Naive thymus-derived CD4-positive, alpha-beta T cell (primary cell): Measurements from ENCODE around the gene SLC8A2. TPM values are rescaled to one million over a fixed set of nuclear protein-coding genes. Genes with fewer than 3 reads are reported as not detected.

Experiments
- ATAC-seq: fragments of 150-1000 bp; cut with Tn5 transposase; 2 replicates; pipeline ENCODE4 v1.10.0; 2021; ENCODE audit warnings: mild to moderate bottlenecking, moderate library complexity
- CTCF ChIA-PET: fragments of 350-600 bp; sonication (Branson Sonifier 250); formaldehyde crosslinking; loops from one replicate; lab custom pipeline; 2021; ENCODE audit warnings: antibody characterized with exemption; lab: Charles Lee
- POLR2A ChIA-PET: fragments of 350-600 bp; sonication (Branson Sonifier 250); formaldehyde crosslinking; loops from one replicate; lab custom pipeline; 2021; ENCODE audit warnings: antibody characterized with exemption, inconsistent platforms; lab: Charles Lee
- DNase-seq, 9 donors: peaks; one replicate each; pipeline versions ENCODE4 v3.0.0 to v3.0.0-alpha.2; 2020 to 2022; ENCODE audit warnings: mixed read lengths in 1 of 9
- H3K27ac ChIP-seq: one replicate; pipeline ENCODE4 v1.7.0; 2013; ENCODE audit warnings: mild to moderate bottlenecking, low read depth, low read length, moderate library complexity
- H3K27me3 ChIP-seq, 2 donors: one replicate each; pipeline ENCODE4 v1.7.0; 2013; ENCODE audit warnings: low read length in 2 of 2, mild to moderate bottlenecking in 2 of 2, moderate library complexity in 2 of 2; ENCODE audit not compliant: control insufficient read depth in 2 of 2, insufficient read depth in 2 of 2
- H3K36me3 ChIP-seq, 3 experiments: 1 replicate in 2 of 3; 2 replicates in 1 of 3; pipeline ENCODE4 v1.7.0; 2013; ENCODE audit warnings: low read length in 3 of 3, mild to moderate bottlenecking in 3 of 3, moderate library complexity in 1 of 3; ENCODE audit not compliant: insufficient read depth in 3 of 3, control insufficient read depth in 2 of 3
- H3K4me1 ChIP-seq, 2 donors: one replicate each; pipeline ENCODE4 v1.7.0; 2013; ENCODE audit warnings: low read length in 2 of 2, mild to moderate bottlenecking in 2 of 2, moderate library complexity in 1 of 2; ENCODE audit not compliant: control insufficient read depth in 2 of 2, insufficient read depth in 2 of 2
- H3K4me3 ChIP-seq: 2 replicates; pipeline ENCODE4 v1.7.0; 2013; ENCODE audit warnings: mild to moderate bottlenecking, low read length
- H3K9me3 ChIP-seq, 3 experiments: 1 replicate in 2 of 3; 2 replicates in 1 of 3; pipeline ENCODE4 v1.7.0; 2013; ENCODE audit warnings: low read length in 3 of 3; ENCODE audit not compliant: control insufficient read depth in 2 of 3
- H3K27ac Mint-ChIP-seq, 9 donors: one replicate each; pipeline ENCODE4 v1.8.0; 2020 to 2022; ENCODE audit warnings: mixed read lengths in 9 of 9, mild to moderate bottlenecking in 8 of 9, moderate library complexity in 5 of 9, inconsistent platforms in 2 of 9
- H3K27me3 Mint-ChIP-seq, 5 donors: one replicate each; pipeline ENCODE4 v1.8.0; 2021 to 2022; ENCODE audit warnings: mixed read lengths in 5 of 5, mild to moderate bottlenecking in 1 of 5
- H3K36me3 Mint-ChIP-seq, 5 donors: one replicate each; pipeline ENCODE4 v1.8.0; 2020 to 2022; ENCODE audit warnings: mixed read lengths in 5 of 5, mild to moderate bottlenecking in 3 of 5, inconsistent platforms in 1 of 5
- H3K4me1 Mint-ChIP-seq, 7 donors: one replicate each; pipeline ENCODE4 v1.8.0; 2020 to 2022; ENCODE audit warnings: mixed read lengths in 7 of 7, mild to moderate bottlenecking in 3 of 7, inconsistent platforms in 1 of 7
- H3K4me3 Mint-ChIP-seq, 10 donors: one replicate each; pipeline ENCODE4 v1.8.0; 2020 to 2022; ENCODE audit warnings: mild to moderate bottlenecking in 10 of 10, mixed read lengths in 10 of 10, moderate library complexity in 6 of 10, inconsistent platforms in 2 of 10
- H3K9me3 Mint-ChIP-seq, 11 donors: one replicate each; pipeline ENCODE4 v1.8.0; 2020 to 2022; ENCODE audit warnings: mixed read lengths in 11 of 11, mild to moderate bottlenecking in 4 of 11, inconsistent platforms in 1 of 11, moderate library complexity in 1 of 11
- intact Hi-C, 2 donors: fragments of 100-400 bp; cut with micrococcal nuclease; formaldehyde crosslinking; loops; one replicate each; pipeline ENCODE4 v1.15.1; 2023
- polyA plus RNA-seq, 2 donors: library from polyadenylated mRNA; unstranded; fragments of 300-500 nt; fragmentation: Illumina TruSeq; gene quantifications; one replicate each; pipeline ENCODE4 v1.2.3, GENCODE V29; 2021
- total RNA-seq, 6 experiments: library from RNA in 5 of 6; stranded (reverse) in 5 of 6; gene quantifications; 1 replicate in 5 of 6; 2 replicates in 1 of 6; pipeline ENCODE4 v1.2.3 and lab custom pipeline; 2021 to 2026

Gene SLC8A2
- total and polyA plus RNA-seq, 7 experiments from 2014 or later: 0.05 to 0.19 (median 0.19) TPM; not detected in 4

GRCh38 chr19:47492137-47492533, 20.4 kb upstream of the SLC8A2 start:
- Histone ChIP-seq H3K27me3 (no peaks in the 10 kb centered on the region), H3K9me3 (no peaks in the 10 kb centered on the region), H3K4me1 (no peaks in the 10 kb centered on the region), H3K4me3 (no peak overlapping the region), H3K36me3 (peaks cover 0 to 84% (median 10%) of the 10 kb centered on the region in 3 experiments), H3K27ac (no peak overlapping the region)
- H3K36me3 Mint-ChIP-seq: peaks cover 0 to 18% (median 3%) of the 10 kb centered on the region in 5 donors
- H3K27me3 Mint-ChIP-seq: no peaks in the 10 kb centered on the region
- H3K27ac Mint-ChIP-seq: peak overlapping the region in 2 of 9 donors; percentile 13 to 14
- no peak overlapping the region for H3K4me3 Mint-ChIP-seq
- CTCF ChIA-PET: interaction anchor here (1.0 kb wide), 1 partner anchor 24 kb away, joined by 3 read pairs; no protein-coding TSS in a partner anchor
- no peak for ATAC-seq
- intact Hi-C loops: no loop called here
- DNase-seq: no peak
- POLR2A ChIA-PET: no interaction called here
- no peaks in the 10 kb centered on the region for H3K9me3 Mint-ChIP-seq
- peaks cover 4 to 30% (median 17%) of the 10 kb centered on the region in 7 donors for H3K4me1 Mint-ChIP-seq

DNA sequence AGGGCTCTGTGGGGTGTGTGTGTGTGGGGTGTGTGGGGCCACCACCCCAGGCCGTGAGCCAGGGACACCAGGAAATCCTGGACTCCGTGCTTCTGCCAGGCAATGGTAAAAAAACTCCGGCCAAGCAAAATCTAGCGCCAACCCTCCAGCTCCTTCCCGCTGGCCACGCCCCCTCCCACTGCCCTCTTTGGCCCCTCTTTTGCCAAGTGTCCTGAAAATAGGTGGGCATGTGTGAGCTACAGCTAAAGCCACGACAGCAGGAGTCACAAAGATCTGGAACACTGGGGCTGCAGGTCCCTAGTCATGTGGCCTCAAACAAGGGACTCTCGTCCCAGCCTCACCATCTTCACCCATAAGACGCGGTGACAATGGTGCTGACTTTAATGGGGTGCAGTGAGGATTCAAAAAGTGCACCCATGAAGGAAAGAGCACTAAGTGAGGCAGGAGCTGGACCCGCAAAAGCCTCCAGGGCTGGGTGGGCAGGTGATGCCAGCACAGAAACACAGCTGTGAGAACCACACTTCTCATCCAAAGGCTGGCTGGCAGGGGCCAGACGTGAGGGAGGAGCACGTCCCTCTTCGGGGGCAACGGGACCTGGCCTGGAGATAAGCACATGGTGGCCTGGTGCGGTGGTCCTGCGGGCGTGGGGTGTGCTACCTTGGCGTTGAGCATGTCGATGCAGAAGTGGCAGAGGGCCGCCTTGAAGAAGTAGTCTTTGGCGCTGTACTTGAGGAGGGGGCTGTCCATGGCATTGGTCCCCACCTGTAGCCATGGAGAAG, 19.9 kb upstream of the SLC8A2 start:
- no peak for ATAC-seq
- Mint-ChIP-seq H3K4me3 (no peak overlapping the region), H3K4me1 (peaks cover 9 to 32% (median 17%) of the 10 kb centered on the region in 7 donors), H3K9me3 (no peaks in the 10 kb centered on the region), H3K27me3 (no peaks in the 10 kb centered on the region), H3K27ac (peak overlapping the region in 5 of 9 donors; percentile 13 to 77 (median 38)), H3K36me3 (peaks cover 0 to 13% (median 3%) of the 10 kb centered on the region in 5 donors)
- Histone ChIP-seq H3K27me3 (no peaks in the 10 kb centered on the region), H3K4me3 (no peak overlapping the region), H3K4me1 (no peaks in the 10 kb centered on the region), H3K36me3 (peaks cover 0 to 78% (median 10%) of the 10 kb centered on the region in 3 experiments), H3K9me3 (no peaks in the 10 kb centered on the region), H3K27ac (no peak overlapping the region)
- CTCF ChIA-PET: interaction anchor here (1.0 kb wide), 1 partner anchor 24 kb away, joined by 3 read pairs; no protein-coding TSS in a partner anchor
- POLR2A ChIA-PET: no interaction called here
- DNase-seq: no peak
- intact Hi-C loops: no loop called here

DNA sequence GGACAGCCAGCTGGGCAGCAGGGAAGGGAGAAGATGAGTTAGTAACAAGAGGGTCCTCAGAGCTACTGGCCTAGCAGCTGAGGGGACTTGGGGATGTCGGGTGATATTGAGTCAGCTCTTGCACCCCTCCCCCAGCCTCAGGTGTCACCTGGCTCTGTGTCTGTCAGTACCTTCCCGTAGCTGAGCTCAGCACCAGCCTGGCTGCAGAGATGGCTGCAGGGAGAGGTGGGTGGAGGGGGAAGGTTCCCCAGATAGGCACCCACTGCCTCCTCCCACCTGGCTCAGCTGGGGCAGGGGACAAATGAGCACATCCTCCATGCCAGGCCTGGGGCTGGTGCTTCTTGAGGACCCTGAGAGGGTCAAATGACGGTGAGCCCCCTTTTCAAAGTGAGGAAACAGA, 19.2 kb upstream of the SLC8A2 start:
- CTCF ChIA-PET: no interaction called here
- no peak overlapping the region for H3K27ac ChIP-seq
- no peak overlapping the region for H3K4me3 ChIP-seq
- H3K9me3 ChIP-seq: no peaks in the 10 kb centered on the region
- intact Hi-C loops: no loop called here
- Mint-ChIP-seq H3K36me3 (peaks cover 0 to 13% (median 3%) of the 10 kb centered on the region in 5 donors), H3K4me3 (no peak overlapping the region), H3K4me1 (peaks cover 10 to 29% (median 13%) of the 10 kb centered on the region in 7 donors), H3K27me3 (no peaks in the 10 kb centered on the region), H3K27ac (peak overlapping the region in 2 of 9 donors; percentile 13 to 71), H3K9me3 (no peaks in the 10 kb centered on the region)
- H3K4me1 ChIP-seq: no peaks in the 10 kb centered on the region
- H3K36me3 ChIP-seq: peaks cover 0 to 72% (median 10%) of the 10 kb centered on the region in 3 experiments
- no peak for DNase-seq
- POLR2A ChIA-PET: interaction anchor here (0.6 kb wide), 1 partner anchor 113 kb away, joined by 4 read pairs; no protein-coding TSS in a partner anchor
- ATAC-seq: no peak
- H3K27me3 ChIP-seq: no peaks in the 10 kb centered on the region

- no peaks in the 10 kb centered on the region for H3K27me3 ChIP-seq
- H3K9me3 Mint-ChIP-seq: no peaks in the 10 kb centered on the region
- no peaks in the 10 kb centered on the region for H3K27me3 Mint-ChIP-seq
- H3K36me3 ChIP-seq: peaks cover 0 to 64% (median 10%) of the 10 kb centered on the region in 3 experiments
- peak overlapping the region in 3 of 9 donors; percentile 9 to 62 (median 48) for H3K27ac Mint-ChIP-seq
- H3K4me1 Mint-ChIP-seq: peaks cover 14 to 30% (median 18%) of the 10 kb centered on the region in 7 donors
- peaks cover 7 to 8% of the 10 kb centered on the region in 2 donors for H3K4me1 ChIP-seq
- H3K4me3 ChIP-seq: no peak overlapping the region
- CTCF ChIA-PET: no interaction called here
- intact Hi-C loops: no loop called here
- ATAC-seq (no peak), DNase-seq (no peak)
- H3K4me3 Mint-ChIP-seq: no peak overlapping the region
- H3K36me3 Mint-ChIP-seq: peaks cover 0 to 13% (median 0%) of the 10 kb centered on the region in 5 donors
- H3K9me3 ChIP-seq: no peaks in the 10 kb centered on the region
- H3K27ac ChIP-seq: no peak overlapping the region
- POLR2A ChIA-PET: no interaction called here
Measured at GRCh38 chr19:47490031-47490430, 18.3 kb upstream of the SLC8A2 start.

DNA sequence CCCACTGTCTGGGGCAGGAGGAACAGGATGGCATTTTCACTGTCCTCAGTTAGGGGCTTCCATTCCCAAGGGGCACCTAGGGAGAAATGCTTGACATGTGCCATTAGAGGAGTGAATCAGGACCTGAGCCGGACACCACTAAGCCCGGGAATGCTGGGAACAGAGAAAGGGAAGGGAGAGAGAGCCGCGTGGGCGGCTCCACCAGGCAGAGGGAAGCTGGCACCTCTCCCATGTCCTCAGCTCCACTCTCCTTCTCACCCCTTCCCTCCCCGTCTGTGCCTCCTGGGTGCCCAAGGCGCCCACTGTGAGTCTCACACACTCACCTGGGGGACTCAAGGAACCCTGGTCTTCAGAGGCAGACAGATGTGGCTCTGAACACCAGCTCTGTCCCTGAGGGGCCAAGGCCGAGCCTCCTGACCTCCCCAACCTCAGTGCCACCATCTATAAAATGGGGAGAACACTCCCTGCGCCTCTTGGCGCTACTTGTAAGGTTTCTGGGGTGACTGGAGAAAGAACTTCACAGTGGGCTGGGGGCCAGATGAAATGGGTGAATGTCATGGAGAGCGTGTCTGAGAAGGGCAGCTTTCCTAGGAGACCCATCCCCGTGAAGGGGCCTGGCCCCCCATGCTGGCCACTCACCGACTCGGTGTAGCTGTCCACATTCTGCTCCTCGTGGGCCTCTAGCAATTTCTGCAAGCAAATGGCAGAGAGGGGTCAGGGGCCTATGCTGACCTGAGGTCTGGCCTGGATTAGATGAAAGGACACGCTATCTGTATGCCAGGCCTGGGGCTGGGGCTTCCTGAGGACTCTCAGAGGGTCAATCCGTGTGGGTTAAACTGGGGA, 17.6 kb upstream of the SLC8A2 start:
- Mint-ChIP-seq H3K36me3 (peaks cover 0 to 13% (median 0%) of the 10 kb centered on the region in 5 donors), H3K4me1 (peaks cover 20 to 37% (median 22%) of the 10 kb centered on the region in 7 donors), H3K27me3 (no peaks in the 10 kb centered on the region), H3K27ac (peak overlapping the region in 2 of 9 donors; percentile 53 to 62), H3K9me3 (no peaks in the 10 kb centered on the region), H3K4me3 (no peak overlapping the region)
- ChIA-PET CTCF (no interaction called here), POLR2A (interaction anchor here (0.6 kb wide), 1 partner anchor 91 kb away, joined by 3 read pairs; no protein-coding TSS in a partner anchor)
- peaks cover 12 to 14% of the 10 kb centered on the region in 2 donors for H3K4me1 ChIP-seq
- H3K27ac ChIP-seq: no peak overlapping the region
- DNase-seq: no peak
- H3K27me3 ChIP-seq: no peaks in the 10 kb centered on the region
- ATAC-seq: no peak
- no peak overlapping the region for H3K4me3 ChIP-seq
- peaks cover 0 to 60% (median 10%) of the 10 kb centered on the region in 3 experiments for H3K36me3 ChIP-seq
- H3K9me3 ChIP-seq: no peaks in the 10 kb centered on the region
- intact Hi-C loops: loop anchor here (10.0 kb wide), 2 partner anchors 774 to 1604 kb away; partner anchors contain the start of genes IRF2BP1 (in 1 of the 2) and PRKD2 (in 1 of the 2)
